DOHH2 (cell line): ENCODE data around the gene CT45A1.
"Not testable (repeated sequence)": the region's sequence is repeated elsewhere in the genome, so short reads cannot be mapped to it uniquely, and the experiment has no call there.

ENCODE experiments used
- CTCF ChIP-seq: fragments of 200-600 bp; sonication (generic); IDR thresholded peaks from one replicate; pipeline ENCODE4 v1.5.1; 2014; ENCODE audit warnings: antibody characterized with exemption, mild to moderate bottlenecking, low read depth, low read length; ENCODE audit not compliant: poor library complexity, severe bottlenecking
- EZH2phosphoT487 ChIP-seq: fragments of 200-600 bp; sonication (generic); IDR thresholded peaks from 2 replicates; pipeline ENCODE4 v1.6.1; 2017; ENCODE audit warnings: borderline replicate concordance, mild to moderate bottlenecking, antibody characterized with exemption, low read length, moderate library complexity, mixed read lengths

- TF ChIP-seq CTCF, EZH2phosphoT487: not testable (repeated sequence)
Measured at GRCh38 chrX:135744739-135745138, 31.3 kb downstream of the CT45A1 start.
